NCI-H1417 (cell line): ENCODE results near the gene POLR2A.
A peak's percentile ranks its signal among the peaks of the same experiment; 100 is the strongest.

ENCODE experiments used
- DNase-seq, 3 experiments: peaks; one replicate each; lab custom pipeline; 2025; lab: John Stamatoyannopoulos, UW

The POLR2A gene

GRCh38 chr17:7502987-7503386 is 18.8 kb downstream of the POLR2A start:
- DNase-seq = peak in 1 of 3 experiments; percentile 1

GRCh38 chr17:7503521-7503920 is 19.4 kb downstream of the POLR2A start:
- no peak for DNase-seq

GRCh38 chr17:7508145-7508544 is 24.0 kb downstream of the POLR2A start:
- no peak for DNase-seq

- no peak for DNase-seq
Measured at GRCh38 chr17:7508846-7509245, 24.7 kb downstream of the POLR2A start.

- DNase-seq = no peak
Measured at GRCh38 chr17:7509937-7510336, 25.8 kb downstream of the POLR2A start.

- DNase-seq = no peak
Measured at GRCh38 chr17:7511108-7511507, 26.9 kb downstream of the POLR2A start.

- no peak for DNase-seq
Measured at GRCh38 chr17:7512105-7512504, 27.9 kb downstream of the POLR2A start.

GRCh38 chr17:7512824-7513540 is 28.8 kb downstream of the POLR2A start:
- no peak for DNase-seq

- no peak for DNase-seq
Measured at GRCh38 chr17:7513850-7514419, 29.8 kb downstream of the POLR2A start.

- no peak for DNase-seq
Measured at GRCh38 chr17:7515911-7516610, 31.9 kb downstream of the POLR2A start.

GRCh38 chr17:7523033-7523432 is 38.9 kb downstream of the POLR2A start:
- peak in 1 of 3 experiments; percentile 0 for DNase-seq

GRCh38 chr17:7528842-7529241 is 44.7 kb downstream of the POLR2A start:
- no peak for DNase-seq

GRCh38 chr17:7530023-7530900 is 46.1 kb downstream of the POLR2A start:
- no peak for DNase-seq

- no peak for DNase-seq
Measured at GRCh38 chr17:7538050-7538449, 53.9 kb downstream of the POLR2A start.

- DNase-seq = no peak
Measured at GRCh38 chr17:7538891-7539545, 54.9 kb downstream of the POLR2A start.

GRCh38 chr17:7541074-7541621 is 57.0 kb downstream of the POLR2A start:
- DNase-seq = no peak

GRCh38 chr17:7544911-7545310 is 60.7 kb downstream of the POLR2A start:
- peak in 1 of 3 experiments; percentile 0 for DNase-seq

- peak in 2 of 3 experiments; percentile 27 to 36 for DNase-seq
Measured at GRCh38 chr17:7548585-7549400, 64.6 kb downstream of the POLR2A start, which contains the start of gene TNFSF12. Gene TNFSF12, plus strand, starts transcription at chr17:7549058. Its CDS starts 96 bp downstream, at chr17:7549154.
